SK-N-SH (cell line): ENCODE measurements around the gene SLCO2A1. TPM values are rescaled to one million over a fixed set of nuclear protein-coding genes. Genes with fewer than 3 reads are reported as not detected.

ENCODE experiments used
- CTCF ChIA-PET: fragments of 300-600, 350-600 bp; formaldehyde crosslinking; extraction: SDS; loops from one replicate; lab custom pipeline; 2021; lab: Yijun Ruan, JAX
- POLR2A ChIA-PET: fragments of 350-600 bp; sonication (Branson Sonifier 250); formaldehyde crosslinking; extraction: SDS; loops from one replicate; lab custom pipeline; 2020; ENCODE audit warnings: antibody characterized with exemption, inconsistent platforms; lab: Yijun Ruan, JAX
- DNase-seq: peaks from one replicate; pipeline ENCODE4 v3.0.0; 2012
- H2AFZ ChIP-seq: fragments of 200-600 bp; sonication (generic); 2 replicates; pipeline ENCODE4 v1.8.1; 2016; ENCODE audit warnings: antibody characterized with exemption, mild to moderate bottlenecking, low read depth
- H3F3A ChIP-seq: fragments of 200-600 bp; sonication (generic); replicated peaks from 2 replicates; pipeline ENCODE3; 2016; ENCODE audit warnings: antibody characterized with exemption, mild to moderate bottlenecking; ENCODE audit not compliant: insufficient read depth
- H3K27ac ChIP-seq, 2 experiments: fragments of 200-500 bp in 1 of 2; fragments of 200-600 bp in 1 of 2; sonication (Bioruptor generic) in 1 of 2; sonication (generic), shearing (Covaris generic) in 1 of 2; 2 replicates each; pipeline versions ENCODE4 v1.5.1 to v1.6.1; 2014 to 2016; ENCODE audit warnings: low read depth in 2 of 2, inconsistent platforms in 1 of 2, low read length in 1 of 2, mild to moderate bottlenecking in 1 of 2, mixed read lengths in 1 of 2
- H3K27me3 ChIP-seq: fragments of 200-600 bp; sonication (generic), shearing (Covaris generic); 2 replicates; pipeline ENCODE4 v1.6.1; 2016; ENCODE audit warnings: mixed run types; ENCODE audit not compliant: insufficient read depth
- H3K36me3 ChIP-seq, 2 experiments: fragments of 200-500 bp in 1 of 2; fragments of 200-600 bp in 1 of 2; sonication (Bioruptor generic) in 1 of 2; sonication (generic) in 1 of 2; replicated peaks in 1 of 2; 2 replicates each; pipeline versions ENCODE3 to v1.5.1; 2014 to 2016; ENCODE audit warnings: low read length in 1 of 2, mild to moderate bottlenecking in 1 of 2; ENCODE audit not compliant: insufficient read depth in 2 of 2, control insufficient read depth in 1 of 2
- H3K4me1 ChIP-seq, 2 experiments: fragments of 200-500 bp in 1 of 2; fragments of 200-600 bp in 1 of 2; sonication (Bioruptor generic) in 1 of 2; sonication (generic), shearing (Covaris generic) in 1 of 2; 2 replicates each; pipeline versions ENCODE4 v1.5.1 to v1.6.1; 2014 to 2016; ENCODE audit warnings: low read depth in 1 of 2, low read length in 1 of 2, mixed run types in 1 of 2; ENCODE audit not compliant: insufficient read depth in 2 of 2, control insufficient read depth in 1 of 2
- H3K4me2 ChIP-seq: fragments of 200-600 bp; sonication (generic), shearing (Covaris generic); 2 replicates; pipeline ENCODE4 v1.6.1; 2017; ENCODE audit warnings: mixed run types
- H3K4me3 ChIP-seq, 2 experiments: fragments of 200-500 bp in 1 of 2; fragments of 200-600 bp in 1 of 2; sonication (Bioruptor generic) in 1 of 2; sonication (generic), shearing (Covaris generic) in 1 of 2; 2 replicates each; pipeline versions ENCODE4 v1.5.1 to v1.8.1; 2014 to 2016; ENCODE audit warnings: low read depth in 2 of 2, inconsistent platforms in 1 of 2, low read length in 1 of 2, mild to moderate bottlenecking in 1 of 2, mixed read lengths in 1 of 2, moderate library complexity in 1 of 2
- H3K79me2 ChIP-seq: fragments of 200-600 bp; sonication (generic); 2 replicates; pipeline ENCODE4 v1.8.1; 2017; ENCODE audit warnings: mild to moderate bottlenecking; ENCODE audit not compliant: insufficient read depth
- H3K9ac ChIP-seq: fragments of 200-600 bp; sonication (generic); 2 replicates; pipeline ENCODE4 v1.6.1; 2017; ENCODE audit warnings: mixed run types
- H3K9me2 ChIP-seq: fragments of 200-600 bp; sonication (generic); 2 replicates; pipeline ENCODE4 v1.6.1; 2017; ENCODE audit warnings: mixed run types
- H3K9me3 ChIP-seq: fragments of 200-600 bp; sonication (generic); 2 replicates; pipeline ENCODE4 v1.6.1; 2017; ENCODE audit warnings: mixed run types, mild to moderate bottlenecking, moderate library complexity
- H4K20me1 ChIP-seq: fragments of 200-600 bp; sonication (generic); 2 replicates; pipeline ENCODE4 v1.6.1; 2017; ENCODE audit warnings: mild to moderate bottlenecking, mixed run types; ENCODE audit not compliant: insufficient read depth
- CHD2 ChIP-seq: fragments of 150-350 bp; IDR thresholded peaks from 2 replicates; pipeline ENCODE4 v1.6.1; 2018; ENCODE audit warnings: low read length; ENCODE audit not compliant: partially characterized antibody
- EP300 ChIP-seq, 2 experiments: IDR thresholded peaks; 2 replicates each; pipeline versions ENCODE4 v1.4.0 to v1.6.1; 2012; ENCODE audit warnings: borderline replicate concordance in 1 of 2, low read depth in 1 of 2, low read length in 1 of 2
- FOXJ3 ChIP-seq: sonication (generic); formaldehyde crosslinking; IDR thresholded peaks from 2 replicates; pipeline ENCODE4 v1.5.1; 2020; ENCODE audit warnings: mild to moderate bottlenecking, missing genetic modification reagents
- GABPA ChIP-seq: IDR thresholded peaks from 2 replicates; pipeline ENCODE4 v1.4.0; 2012; ENCODE audit warnings: low read depth, mild to moderate bottlenecking
- NFIC ChIP-seq: IDR thresholded peaks from 2 replicates; pipeline ENCODE4 v1.4.0; 2012; ENCODE audit warnings: borderline replicate concordance
- RAD21 ChIP-seq: IDR thresholded peaks from 2 replicates; pipeline ENCODE4 v1.6.1; 2012; ENCODE audit warnings: mild to moderate bottlenecking, low read length
- RFX5 ChIP-seq: IDR thresholded peaks from 2 replicates; pipeline ENCODE4 v1.6.1; 2012; ENCODE audit warnings: mild to moderate bottlenecking, improper control_type of control experiment, low read length
- TCF12 ChIP-seq: IDR thresholded peaks from 2 replicates; pipeline ENCODE4 v1.4.0; 2012
- TEAD4 ChIP-seq: IDR thresholded peaks from 2 replicates; pipeline ENCODE4 v1.4.0; 2012; ENCODE audit warnings: mild to moderate bottlenecking, borderline replicate concordance; ENCODE audit not compliant: insufficient read depth
- WGBS: methylation state at CpG from one replicate; pipeline ENCODE4 v1.1.6; 2017; ENCODE audit warnings: low lambda C conversion rate; 5-methylcytosine and 5-hydroxymethylcytosine counted together
- polyA plus RNA-seq, 3 experiments: library from polyadenylated mRNA; depleted of rRNA; stranded (reverse); fragments of >200 nt; gene quantifications; 2 replicates each; pipeline ENCODE4 v1.2.3, GENCODE V29; 2012
- TF ChIP-seq, protein P1 (sequence below): IDR thresholded peaks from 2 replicates; pipeline ENCODE4 v1.4.0; 2012; ENCODE audit warnings: low read depth, borderline replicate concordance
- TF ChIP-seq, protein P2 (sequence below): fragments of 200-600 bp; sonication (generic); IDR thresholded peaks from 2 replicates; pipeline ENCODE4 v1.6.1; 2017; ENCODE audit warnings: antibody characterized with exemption, mild to moderate bottlenecking, moderate library complexity

SLCO2A1 gene
- polyA plus RNA-seq, 1 of the 3 experiments (the other 2 are of a cell fraction) = 9.3 TPM

DNA sequence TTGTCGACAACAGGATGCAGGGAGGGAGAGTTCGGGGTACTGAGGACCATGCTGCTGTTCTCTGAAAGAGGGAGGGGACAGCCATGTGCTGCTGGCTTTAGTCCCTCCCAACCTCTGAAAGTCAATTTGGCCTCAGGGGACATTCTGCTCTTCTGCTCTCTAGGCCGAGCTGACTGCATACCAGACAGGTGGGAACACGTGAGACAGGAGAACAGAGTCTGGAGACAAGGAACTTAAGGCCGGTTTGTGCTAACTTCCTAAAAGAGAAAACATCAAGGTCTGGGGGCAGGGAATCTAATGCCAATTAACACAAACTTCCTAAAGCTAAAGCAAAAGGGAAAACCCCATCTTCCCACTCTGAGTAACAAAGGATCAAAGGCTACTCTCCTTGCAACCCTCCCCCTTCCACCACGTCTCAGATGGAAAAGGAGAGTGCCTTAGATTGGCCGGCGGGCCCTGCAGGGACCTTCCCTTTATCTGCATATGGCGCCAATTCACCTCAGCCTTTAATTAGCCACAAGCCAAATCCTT is 41.0 kb downstream of the SLCO2A1 start:
- no peaks in the 10 kb centered on the region for H3K79me2 ChIP-seq
- TF ChIP-seq TEAD4 = no peak
- no peaks in the 10 kb centered on the region for H3K36me3 ChIP-seq
- H4K20me1 ChIP-seq = no peaks in the 10 kb centered on the region
- no peak for DNase-seq
- no peaks in the 10 kb centered on the region for H3K4me1 ChIP-seq
- H3K4me3 ChIP-seq = no peak overlapping the region
- no peaks in the 10 kb centered on the region for H3K9me3 ChIP-seq
- no peak overlapping the region for H2AFZ ChIP-seq
- WGBS = 92% methylated on average over 8 of the region's 9 CpGs
- ChIA-PET CTCF (no interaction called here), POLR2A (no interaction called here)
- H3F3A ChIP-seq = peaks cover 3% of the 10 kb centered on the region
- H3K9ac ChIP-seq = no peak overlapping the region
- no peak overlapping the region for H3K27ac ChIP-seq
- H3K9me2 ChIP-seq = no peaks in the 10 kb centered on the region
- no peak overlapping the region for H3K4me2 ChIP-seq
- H3K27me3 ChIP-seq = no peaks in the 10 kb centered on the region

DNA sequence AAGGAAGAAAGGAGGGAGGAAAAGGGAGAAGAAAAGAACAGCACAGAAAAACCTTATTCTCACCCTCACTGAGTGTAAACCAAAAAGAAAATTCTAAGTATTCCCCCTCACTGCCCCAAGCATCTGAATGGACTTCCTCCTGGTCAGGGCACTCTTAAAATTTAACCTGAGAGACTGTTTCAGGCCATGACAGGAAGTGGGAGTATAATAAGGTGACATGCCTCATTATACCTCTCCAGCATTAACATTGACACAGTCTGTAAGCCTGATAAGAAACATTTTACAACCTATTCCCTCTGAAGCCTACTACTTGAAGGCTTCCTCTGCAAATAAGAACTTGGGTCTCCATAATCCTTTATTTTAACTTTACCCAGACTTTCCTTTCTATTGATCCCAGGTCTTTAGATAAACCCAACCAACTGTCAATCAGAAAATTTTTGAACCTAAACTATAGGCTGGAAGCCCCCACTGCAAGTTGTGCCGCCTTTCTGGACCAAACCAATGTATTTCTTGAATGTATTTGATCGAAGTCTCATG is 41.7 kb downstream of the SLCO2A1 start:
- no peak for DNase-seq
- H3K9me3 ChIP-seq = no peaks in the 10 kb centered on the region
- H3K27me3 ChIP-seq = no peaks in the 10 kb centered on the region
- H3K9me2 ChIP-seq = no peaks in the 10 kb centered on the region
- H3F3A ChIP-seq = peaks cover 3% of the 10 kb centered on the region
- no peaks in the 10 kb centered on the region for H4K20me1 ChIP-seq
- no peaks in the 10 kb centered on the region for H3K36me3 ChIP-seq
- H3K4me2 ChIP-seq = no peak overlapping the region
- ChIA-PET POLR2A (no interaction called here), CTCF (no interaction called here)
- H3K4me3 ChIP-seq = no peak overlapping the region
- H2AFZ ChIP-seq = no peak overlapping the region
- H3K27ac ChIP-seq = no peak overlapping the region
- 64% methylated on average over 2 of the region's 2 CpGs for WGBS
- TF ChIP-seq FOXJ3 (CRISPR knock-in tag) (no peak), RAD21 (no peak), TEAD4 (no peak), RFX5 (no peak), NFIC (no peak), EP300 (IDR thresholded peaks at IDR 0.05; ENCODE audit: borderline replicate concordance in 1 of 2, low read depth in 1 of 2, low read length in 1 of 2) (no peak), GABPA (no peak), TCF12 (no peak), CHD2 (no peak)
- TF ChIP-seq, protein P1, sequence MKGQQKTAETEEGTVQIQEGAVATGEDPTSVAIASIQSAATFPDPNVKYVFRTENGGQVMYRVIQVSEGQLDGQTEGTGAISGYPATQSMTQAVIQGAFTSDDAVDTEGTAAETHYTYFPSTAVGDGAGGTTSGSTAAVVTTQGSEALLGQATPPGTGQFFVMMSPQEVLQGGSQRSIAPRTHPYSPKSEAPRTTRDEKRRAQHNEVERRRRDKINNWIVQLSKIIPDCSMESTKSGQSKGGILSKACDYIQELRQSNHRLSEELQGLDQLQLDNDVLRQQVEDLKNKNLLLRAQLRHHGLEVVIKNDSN = no peak
- TF ChIP-seq, protein P2, sequence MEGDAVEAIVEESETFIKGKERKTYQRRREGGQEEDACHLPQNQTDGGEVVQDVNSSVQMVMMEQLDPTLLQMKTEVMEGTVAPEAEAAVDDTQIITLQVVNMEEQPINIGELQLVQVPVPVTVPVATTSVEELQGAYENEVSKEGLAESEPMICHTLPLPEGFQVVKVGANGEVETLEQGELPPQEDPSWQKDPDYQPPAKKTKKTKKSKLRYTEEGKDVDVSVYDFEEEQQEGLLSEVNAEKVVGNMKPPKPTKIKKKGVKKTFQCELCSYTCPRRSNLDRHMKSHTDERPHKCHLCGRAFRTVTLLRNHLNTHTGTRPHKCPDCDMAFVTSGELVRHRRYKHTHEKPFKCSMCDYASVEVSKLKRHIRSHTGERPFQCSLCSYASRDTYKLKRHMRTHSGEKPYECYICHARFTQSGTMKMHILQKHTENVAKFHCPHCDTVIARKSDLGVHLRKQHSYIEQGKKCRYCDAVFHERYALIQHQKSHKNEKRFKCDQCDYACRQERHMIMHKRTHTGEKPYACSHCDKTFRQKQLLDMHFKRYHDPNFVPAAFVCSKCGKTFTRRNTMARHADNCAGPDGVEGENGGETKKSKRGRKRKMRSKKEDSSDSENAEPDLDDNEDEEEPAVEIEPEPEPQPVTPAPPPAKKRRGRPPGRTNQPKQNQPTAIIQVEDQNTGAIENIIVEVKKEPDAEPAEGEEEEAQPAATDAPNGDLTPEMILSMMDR = no peak
- no peaks in the 10 kb centered on the region for H3K79me2 ChIP-seq
- no peaks in the 10 kb centered on the region for H3K4me1 ChIP-seq
- no peak overlapping the region for H3K9ac ChIP-seq
